Activated naive CD4-positive, alpha-beta T cell treated with anti-CD3 and anti-CD28 coated beads, Interleukin-2, amount 50 U/mL, for 72 hours (primary cell): ENCODE results near the gene RETSAT. TPM values are rescaled to one million over a fixed set of nuclear protein-coding genes. Genes with fewer than 3 reads are reported as not detected.
A peak's percentile ranks its signal among the peaks of the same experiment; 100 is the strongest.
"Not testable (repeated sequence)": the region's sequence is repeated elsewhere in the genome, so short reads cannot be mapped to it uniquely, and the experiment has no call there.

Source experiments
- ATAC-seq, 2 donors: fragments of 150-1000 bp; cut with Tn5 transposase; 2 replicates each; pipeline ENCODE4 v1.10.0; 2021; ENCODE audit warnings: mild to moderate bottlenecking in 2 of 2, moderate library complexity in 2 of 2
- DNase-seq, 2 donors: peaks; one replicate each; pipeline ENCODE4 v3.0.0; 2021 to 2022; ENCODE audit warnings: low spot score in 2 of 2
- H3K27ac Mint-ChIP-seq, 2 donors: one replicate each; pipeline ENCODE4 v1.8.0; 2022; ENCODE audit warnings: mild to moderate bottlenecking in 2 of 2, mixed read lengths in 2 of 2
- H3K36me3 Mint-ChIP-seq, 2 donors: one replicate each; pipeline ENCODE4 v1.8.0; 2022; ENCODE audit warnings: mixed read lengths in 2 of 2
- H3K9me3 Mint-ChIP-seq, 2 donors: one replicate each; pipeline ENCODE4 v1.8.0; 2022; ENCODE audit warnings: mixed read lengths in 2 of 2
- total RNA-seq, 2 donors: library from RNA; stranded (reverse); gene quantifications; one replicate each; pipeline ENCODE4 v1.2.3, GENCODE V29; 2022

RETSAT gene
- total RNA-seq, 2 donors from 2014 or later, result 20.2 to 27.7 TPM

- peaks cover 19 to 25% of the 10 kb centered on the region in 2 donors for H3K36me3 Mint-ChIP-seq
- DNase-seq (no peak), ATAC-seq (no peak)
- peak overlapping the region; percentile 97 to 100 for H3K27ac Mint-ChIP-seq
- H3K9me3 Mint-ChIP-seq, result no peaks in the 10 kb centered on the region
Measured at GRCh38 chr2:85355073-85355410, 714 bp upstream of the RETSAT start.

GRCh38 chr2:85353876-85354285 is 447 bp downstream of the RETSAT start:
- H3K36me3 Mint-ChIP-seq, result peaks cover 19 to 25% of the 10 kb centered on the region in 2 donors
- H3K9me3 Mint-ChIP-seq, result no peaks in the 10 kb centered on the region
- ATAC-seq, result peak; percentile 8 to 34
- H3K27ac Mint-ChIP-seq, result peak overlapping the region; percentile 97 to 100
- DNase-seq, result peak in 1 of 2 donors; percentile 7

GRCh38 chr2:85347599-85347998 is 6.7 kb downstream of the RETSAT start:
- peaks cover 7 to 19% of the 10 kb centered on the region in 2 donors for H3K36me3 Mint-ChIP-seq
- no peaks in the 10 kb centered on the region for H3K9me3 Mint-ChIP-seq
- DNase-seq (no peak), ATAC-seq (no peak)
- no peak overlapping the region for H3K27ac Mint-ChIP-seq

- Mint-ChIP-seq H3K27ac (no peak overlapping the region), H3K9me3 (no peaks in the 10 kb centered on the region), H3K36me3 (peaks cover 0 to 19% of the 10 kb centered on the region in 2 donors)
- ATAC-seq, result peak in 1 of 2 donors; percentile 22
- no peak for DNase-seq
Measured at GRCh38 chr2:85344356-85344954, 9.9 kb downstream of the RETSAT start.

- H3K27ac Mint-ChIP-seq, H3K9me3 Mint-ChIP-seq, DNase-seq: not testable (repeated sequence)
- peaks cover 0 to 19% of the 10 kb centered on the region in 2 donors for H3K36me3 Mint-ChIP-seq
- ATAC-seq, result peak; percentile 34 to 49
Measured at GRCh38 chr2:85343207-85343895, 11.0 kb downstream of the RETSAT start.

GRCh38 chr2:85342156-85342555 is 12.2 kb downstream of the RETSAT start:
- Mint-ChIP-seq H3K9me3 (no peaks in the 10 kb centered on the region), H3K36me3 (peaks cover 0 to 13% of the 10 kb centered on the region in 2 donors), H3K27ac (peak overlapping the region in 1 of 2 donors; percentile 34)
- DNase-seq, result no peak
- ATAC-seq, result no peak

- no peak for DNase-seq
- peaks cover 0 to 13% of the 10 kb centered on the region in 2 donors for H3K36me3 Mint-ChIP-seq
- no peaks in the 10 kb centered on the region for H3K9me3 Mint-ChIP-seq
- no peak for ATAC-seq
- H3K27ac Mint-ChIP-seq, result no peak overlapping the region
Measured at GRCh38 chr2:85341269-85342029, 12.9 kb downstream of the RETSAT start.

GRCh38 chr2:85340034-85340892 is 14.1 kb downstream of the RETSAT start:
- ATAC-seq, result no peak
- Mint-ChIP-seq H3K36me3 (peaks cover 0 to 13% of the 10 kb centered on the region in 2 donors), H3K9me3 (no peaks in the 10 kb centered on the region), H3K27ac (no peak overlapping the region)
- no peak for DNase-seq

- no peaks in the 10 kb centered on the region for H3K36me3 Mint-ChIP-seq
Measured at GRCh38 chr2:85334928-85335327, 19.4 kb downstream of the RETSAT start.

GRCh38 chr2:85333877-85334276 is 20.5 kb downstream of the RETSAT start:
- H3K9me3 Mint-ChIP-seq, H3K27ac Mint-ChIP-seq, DNase-seq, ATAC-seq, H3K36me3 Mint-ChIP-seq: not testable (repeated sequence)

More at GRCh38 chr2:85334928-85335327, 19.4 kb downstream of the RETSAT start:
- no peak for DNase-seq
- no peak for ATAC-seq
- Mint-ChIP-seq H3K9me3 (no peaks in the 10 kb centered on the region), H3K27ac (no peak overlapping the region)

GRCh38 chr2:85330839-85331636 is 23.3 kb downstream of the RETSAT start:
- H3K36me3 Mint-ChIP-seq, result peaks cover 19 to 28% of the 10 kb centered on the region in 2 donors
- H3K9me3 Mint-ChIP-seq, result no peaks in the 10 kb centered on the region
- no peak for DNase-seq
- ATAC-seq, result no peak
- no peak overlapping the region for H3K27ac Mint-ChIP-seq

GRCh38 chr2:85329701-85330100 is 24.6 kb downstream of the RETSAT start:
- H3K9me3 Mint-ChIP-seq, ATAC-seq, DNase-seq: not testable (repeated sequence)
- peak overlapping the region in 1 of 2 donors; percentile 95 for H3K27ac Mint-ChIP-seq
- H3K36me3 Mint-ChIP-seq, result peaks cover 32 to 42% of the 10 kb centered on the region in 2 donors

- no peak for DNase-seq
- Mint-ChIP-seq H3K36me3 (peaks cover 35 to 46% of the 10 kb centered on the region in 2 donors), H3K9me3 (no peaks in the 10 kb centered on the region), H3K27ac (peak overlapping the region in 1 of 2 donors; percentile 95)
- ATAC-seq, result no peak
Measured at GRCh38 chr2:85329181-85329651, 25.1 kb downstream of the RETSAT start.

GRCh38 chr2:85327822-85328617 is 26.3 kb downstream of the RETSAT start, which contains the start of gene TGOLN2:
TSS of gene TGOLN2 (minus strand) at chr2:85327989. CDS start at chr2:85327962, 27 bp downstream.
- ATAC-seq, result peak; percentile 88 to 95
- DNase-seq, result peak; percentile 93 to 94
- peak within 1 kb of the TSS; percentile 95 to 100 for H3K27ac Mint-ChIP-seq
- no peaks in the 10 kb centered on the region for H3K9me3 Mint-ChIP-seq
- peaks cover 43 to 58% of the 10 kb centered on the region in 2 donors for H3K36me3 Mint-ChIP-seq
